Choroid plexus epithelial cell (primary cell): Measurements from ENCODE around the gene INSIG2.
A peak's percentile ranks its signal among the peaks of the same experiment; 100 is the strongest.
"Not testable (repeated sequence)": the region's sequence is repeated elsewhere in the genome, so short reads cannot be mapped to it uniquely, and the experiment has no call there.

ENCODE experiments used
- DNase-seq: peaks from one replicate; pipeline ENCODE4 v3.0.0-alpha.2; 2010; ENCODE audit warnings: low read depth
- H3K4me3 ChIP-seq: 2 replicates; pipeline ENCODE4 v1.5.1; 2011; ENCODE audit warnings: low read depth, mild to moderate bottlenecking, control low read depth, low read length, moderate library complexity
- CTCF ChIP-seq: conservative IDR thresholded peaks from 2 replicates; pipeline ENCODE4 v1.5.1; 2011; ENCODE audit warnings: low read depth, mild to moderate bottlenecking, control low read depth, inconsistent platforms, low read length, moderate library complexity

INSIG2 gene

GRCh38 chr2:118090387-118091139, 2.3 kb downstream of the INSIG2 start:
- TF ChIP-seq CTCF, result no peak
- peak overlapping the region; percentile 81 for H3K4me3 ChIP-seq

GRCh38 chr2:118091140-118091478, 2.8 kb downstream of the INSIG2 start:
- no peak overlapping the region for H3K4me3 ChIP-seq
- no peak for TF ChIP-seq CTCF
- peak; percentile 37 for DNase-seq

More at GRCh38 chr2:118090387-118091139, 2.3 kb downstream of the INSIG2 start:
- DNase-seq, result no peak

- DNase-seq, result peak; percentile 26
- no peak for TF ChIP-seq CTCF
Measured at GRCh38 chr2:118091631-118092030, 3.4 kb downstream of the INSIG2 start.

GRCh38 chr2:118094102-118094501, 5.8 kb downstream of the INSIG2 start:
- not testable (repeated sequence) for H3K4me3 ChIP-seq, DNase-seq

More at GRCh38 chr2:118091631-118092030, 3.4 kb downstream of the INSIG2 start:
- no peak overlapping the region for H3K4me3 ChIP-seq

- no peak overlapping the region for H3K4me3 ChIP-seq
- TF ChIP-seq CTCF, result no peak
- no peak for DNase-seq
Measured at GRCh38 chr2:118094503-118094902, 6.2 kb downstream of the INSIG2 start.

GRCh38 chr2:118095610-118096009, 7.3 kb downstream of the INSIG2 start:
- DNase-seq, result peak; percentile 65
- TF ChIP-seq CTCF, result no peak
- H3K4me3 ChIP-seq, result no peak overlapping the region

GRCh38 chr2:118097657-118098056, 9.4 kb downstream of the INSIG2 start:
- H3K4me3 ChIP-seq, result no peak overlapping the region
- no peak for TF ChIP-seq CTCF
- peak; percentile 67 for DNase-seq
